Measurements from ENCODE around the gene MACROD1. TPM values are rescaled to one million over a fixed set of nuclear protein-coding genes. Genes with fewer than 3 reads are reported as not detected.

The MACROD1 gene
- total RNA-seq, 1 donor from 2014 or later, result 168 TPM

- DNase-seq (ENCODE audit: low read depth), result no peak
Measured at GRCh38 chr11:64018310-64018709, 147.6 kb downstream of the MACROD1 start.

GRCh38 chr11:64017945-64018224, 148.0 kb downstream of the MACROD1 start:
- no peak for DNase-seq (ENCODE audit: low read depth)

GRCh38 chr11:64015935-64016845, 149.7 kb downstream of the MACROD1 start:
- DNase-seq (ENCODE audit: low read depth), result no peak

- DNase-seq (ENCODE audit: low read depth), result no peak
Measured at GRCh38 chr11:64015510-64015909, 150.4 kb downstream of the MACROD1 start.

- no peak for DNase-seq (ENCODE audit: low read depth)
Measured at GRCh38 chr11:64014356-64014755, 151.6 kb downstream of the MACROD1 start.

- peak; percentile 46 for DNase-seq (ENCODE audit: low read depth)
Measured at GRCh38 chr11:64013141-64013896, 152.6 kb downstream of the MACROD1 start.

GRCh38 chr11:64011371-64011770, 154.5 kb downstream of the MACROD1 start:
- no peak for DNase-seq (ENCODE audit: low read depth)

GRCh38 chr11:64010783-64011182, 155.1 kb downstream of the MACROD1 start:
- DNase-seq (ENCODE audit: low read depth), result no peak

GRCh38 chr11:64009710-64010109, 156.2 kb downstream of the MACROD1 start:
- DNase-seq (ENCODE audit: low read depth), result no peak

- no peak for DNase-seq (ENCODE audit: low read depth)
Measured at GRCh38 chr11:64008914-64009633, 156.8 kb downstream of the MACROD1 start.

- no peak for DNase-seq (ENCODE audit: low read depth)
Measured at GRCh38 chr11:64008283-64008913, 157.5 kb downstream of the MACROD1 start.

GRCh38 chr11:64007629-64008282, 158.2 kb downstream of the MACROD1 start:
- DNase-seq (ENCODE audit: low read depth), result peak; percentile 73

GRCh38 chr11:64007160-64007628, 158.7 kb downstream of the MACROD1 start:
- peak; percentile 26 for DNase-seq (ENCODE audit: low read depth)

GRCh38 chr11:64006398-64006797, 159.5 kb downstream of the MACROD1 start:
- DNase-seq (ENCODE audit: low read depth), result peak; percentile 51

GRCh38 chr11:64005691-64006090, 160.2 kb downstream of the MACROD1 start:
- no peak for DNase-seq (ENCODE audit: low read depth)

GRCh38 chr11:64004590-64004984, 161.3 kb downstream of the MACROD1 start:
- no peak for DNase-seq (ENCODE audit: low read depth)

- no peak for DNase-seq (ENCODE audit: low read depth)
Measured at GRCh38 chr11:64003807-64004589, 161.9 kb downstream of the MACROD1 start.

- DNase-seq (ENCODE audit: low read depth), result no peak
Measured at GRCh38 chr11:64001484-64002420, 164.2 kb downstream of the MACROD1 start.

All from myocyte (in vitro differentiated cells).